Osteoblast (primary cell): ENCODE results near the gene MAP3K10. TPM values are rescaled to one million over a fixed set of nuclear protein-coding genes. Genes with fewer than 3 reads are reported as not detected.

Experiments used
- DNase-seq: peaks from one replicate; pipeline ENCODE4 v3.0.0; 2011; ENCODE audit warnings: low spot score, mixed read lengths; ENCODE audit not compliant: insufficient read length; ENCODE audit errors: missing footprints
- H2AFZ ChIP-seq: 2 replicates; pipeline ENCODE4 v1.6.0; 2011; ENCODE audit warnings: mild to moderate bottlenecking, low read length
- H3K27ac ChIP-seq: 2 replicates; pipeline ENCODE4 v1.5.1; 2011; ENCODE audit warnings: mild to moderate bottlenecking, low read depth, low read length, moderate library complexity
- H3K27me3 ChIP-seq: 2 replicates; pipeline ENCODE4 v1.6.0; 2012; ENCODE audit warnings: mild to moderate bottlenecking, control low read depth, inconsistent platforms, low read length, moderate library complexity; ENCODE audit not compliant: insufficient read depth
- H3K36me3 ChIP-seq: 2 replicates; pipeline ENCODE4 v1.5.1; 2011; ENCODE audit warnings: mild to moderate bottlenecking, low read length, control low read depth, moderate library complexity; ENCODE audit not compliant: insufficient read depth
- H3K4me1 ChIP-seq: 2 replicates; pipeline ENCODE4 v1.5.1; 2011; ENCODE audit warnings: mild to moderate bottlenecking, low read length, control low read depth, moderate library complexity; ENCODE audit not compliant: insufficient read depth
- H3K4me2 ChIP-seq: 2 replicates; pipeline ENCODE4 v1.6.0; 2011; ENCODE audit warnings: mild to moderate bottlenecking, low read length; ENCODE audit not compliant: insufficient read depth
- H3K4me3 ChIP-seq: fragments of 200-600 bp; sonication (generic); 3 replicates; pipeline ENCODE4 v1.5.1; 2012; ENCODE audit warnings: mild to moderate bottlenecking, low read length, inconsistent platforms; ENCODE audit not compliant: insufficient read depth
- H3K79me2 ChIP-seq: 2 replicates; pipeline ENCODE4 v1.6.0; 2012; ENCODE audit warnings: mild to moderate bottlenecking, low read length, control low read depth, inconsistent platforms; ENCODE audit not compliant: insufficient read depth
- H3K9me3 ChIP-seq: 2 replicates; pipeline ENCODE4 v1.5.1; 2011; ENCODE audit warnings: low read depth, low read length, control low read depth
- H4K20me1 ChIP-seq: 2 replicates; pipeline ENCODE4 v1.6.0; 2012; ENCODE audit warnings: mild to moderate bottlenecking, low read length, control low read depth; ENCODE audit not compliant: insufficient read depth
- CTCF ChIP-seq: IDR thresholded peaks from 2 replicates; pipeline ENCODE4 v1.5.1; 2011; ENCODE audit warnings: mild to moderate bottlenecking, low read depth, low read length, moderate library complexity; ENCODE audit errors: extremely low read depth
- total RNA-seq: library from RNA; depleted of rRNA; stranded (reverse); fragments of >200 nt; gene quantifications from 2 replicates; pipeline ENCODE4 v1.2.3, GENCODE V29; 2012

MAP3K10 gene
- total RNA-seq, 1 donor = 9.8 TPM

GRCh38 chr19:40256512-40256911 lies 65.3 kb downstream of the MAP3K10 start:
- H2AFZ ChIP-seq = no peak overlapping the region

GRCh38 chr19:40257096-40257517 lies 65.9 kb downstream of the MAP3K10 start:
- Histone ChIP-seq H3K4me1 (no peaks in the 10 kb centered on the region), H3K4me2 (no peak overlapping the region), H3K79me2 (peaks cover 62% of the 10 kb centered on the region), H3K4me3 (no peak overlapping the region), H3K27me3 (no peaks in the 10 kb centered on the region), H4K20me1 (peaks cover 50% of the 10 kb centered on the region), H3K9me3 (no peaks in the 10 kb centered on the region), H3K27ac (no peak overlapping the region), H2AFZ (no peak overlapping the region), H3K36me3 (peaks cover 40% of the 10 kb centered on the region)
- no peak for TF ChIP-seq CTCF
- no peak for DNase-seq

More at GRCh38 chr19:40256512-40256911, 65.3 kb downstream of the MAP3K10 start:
- Histone ChIP-seq H3K4me3 (no peak overlapping the region), H3K36me3 (peaks cover 40% of the 10 kb centered on the region), H3K9me3 (no peaks in the 10 kb centered on the region), H3K27ac (no peak overlapping the region), H3K27me3 (no peaks in the 10 kb centered on the region), H4K20me1 (peaks cover 52% of the 10 kb centered on the region), H3K79me2 (peaks cover 63% of the 10 kb centered on the region), H3K4me1 (no peaks in the 10 kb centered on the region), H3K4me2 (no peak overlapping the region)
- DNase-seq = peak; percentile 29
- TF ChIP-seq CTCF = no peak

GRCh38 chr19:40261631-40262030 lies 70.4 kb downstream of the MAP3K10 start:
- Histone ChIP-seq H3K9me3 (no peaks in the 10 kb centered on the region), H3K36me3 (peaks cover 26% of the 10 kb centered on the region), H4K20me1 (peaks cover 63% of the 10 kb centered on the region), H3K4me2 (no peak overlapping the region), H3K4me3 (no peak overlapping the region), H3K27me3 (no peaks in the 10 kb centered on the region), H3K27ac (no peak overlapping the region), H3K79me2 (peaks cover 88% of the 10 kb centered on the region), H3K4me1 (no peaks in the 10 kb centered on the region), H2AFZ (no peak overlapping the region)
- no peak for TF ChIP-seq CTCF
- no peak for DNase-seq

GRCh38 chr19:40262422-40262821 lies 71.2 kb downstream of the MAP3K10 start:
- Histone ChIP-seq H3K36me3 (peaks cover 23% of the 10 kb centered on the region), H3K9me3 (no peaks in the 10 kb centered on the region), H4K20me1 (peaks cover 63% of the 10 kb centered on the region), H3K27ac (no peak overlapping the region), H2AFZ (no peak overlapping the region), H3K4me2 (no peak overlapping the region), H3K27me3 (no peaks in the 10 kb centered on the region), H3K4me3 (no peak overlapping the region), H3K79me2 (peaks cover 89% of the 10 kb centered on the region), H3K4me1 (no peaks in the 10 kb centered on the region)
- no peak for DNase-seq
- TF ChIP-seq CTCF = no peak
